ENCODE results near the gene PPP2R5A.

Gene PPP2R5A

GRCh38 chr1:212259693-212260480 is 25.3 kb upstream of the PPP2R5A start:
- H3K4me3 ChIP-seq (ENCODE audit: low read depth, low read length): no peak overlapping the region
- DNase-seq (ENCODE audit: low read depth): no peak
- no peak for TF ChIP-seq MYC (IDR thresholded peaks at IDR 0.05; ENCODE audit: low read depth, low read length)
- no peak for TF ChIP-seq CTCF (IDR thresholded peaks at IDR 0.05; ENCODE audit: low read depth, low read length)
- no peak for TF ChIP-seq POLR2A (IDR thresholded peaks at IDR 0.05; ENCODE audit: extremely low read depth, insufficient read length)
- TF ChIP-seq MAX (IDR thresholded peaks at IDR 0.05; ENCODE audit: low read depth, low read length): no peak

- no peak for TF ChIP-seq MYC (IDR thresholded peaks at IDR 0.05; ENCODE audit: low read depth, low read length)
- no peak for TF ChIP-seq POLR2A (IDR thresholded peaks at IDR 0.05; ENCODE audit: extremely low read depth, insufficient read length)
- TF ChIP-seq MAX (IDR thresholded peaks at IDR 0.05; ENCODE audit: low read depth, low read length): no peak
- no peak for TF ChIP-seq CTCF (IDR thresholded peaks at IDR 0.05; ENCODE audit: low read depth, low read length)
- DNase-seq (ENCODE audit: low read depth): no peak
- H3K4me3 ChIP-seq (ENCODE audit: low read depth, low read length): no peak overlapping the region
Measured at GRCh38 chr1:212260557-212261355, 24.5 kb upstream of the PPP2R5A start.

GRCh38 chr1:212261361-212261929 is 23.8 kb upstream of the PPP2R5A start:
- H3K4me3 ChIP-seq (ENCODE audit: low read depth, low read length): no peak overlapping the region
- TF ChIP-seq MAX (IDR thresholded peaks at IDR 0.05; ENCODE audit: low read depth, low read length) (no peak), CTCF (IDR thresholded peaks at IDR 0.05; ENCODE audit: low read depth, low read length) (no peak), POLR2A (IDR thresholded peaks at IDR 0.05; ENCODE audit: extremely low read depth, insufficient read length) (no peak), MYC (IDR thresholded peaks at IDR 0.05; ENCODE audit: low read depth, low read length) (no peak)
- no peak for DNase-seq (ENCODE audit: low read depth)

GRCh38 chr1:212267017-212267416 is 18.2 kb upstream of the PPP2R5A start:
- TF ChIP-seq MAX (IDR thresholded peaks at IDR 0.05; ENCODE audit: low read depth, low read length) (no peak), MYC (IDR thresholded peaks at IDR 0.05; ENCODE audit: low read depth, low read length) (no peak), POLR2A (IDR thresholded peaks at IDR 0.05; ENCODE audit: extremely low read depth, insufficient read length) (no peak), CTCF (IDR thresholded peaks at IDR 0.05; ENCODE audit: low read depth, low read length) (no peak)
- no peak for DNase-seq (ENCODE audit: low read depth)
- no peak overlapping the region for H3K4me3 ChIP-seq (ENCODE audit: low read depth, low read length)

- DNase-seq (ENCODE audit: low read depth): no peak
- TF ChIP-seq MAX (IDR thresholded peaks at IDR 0.05; ENCODE audit: low read depth, low read length) (no peak), MYC (IDR thresholded peaks at IDR 0.05; ENCODE audit: low read depth, low read length) (no peak), POLR2A (IDR thresholded peaks at IDR 0.05; ENCODE audit: extremely low read depth, insufficient read length) (no peak)
- H3K4me3 ChIP-seq (ENCODE audit: low read depth, low read length): no peak overlapping the region
Measured at GRCh38 chr1:212267460-212267859, 17.8 kb upstream of the PPP2R5A start.

Measured in NB4 (cell line).